SK-N-SH treated with all-trans-retinoic acid at 6 μM for 48 hours (cell line): Measurements from ENCODE around the gene YIPF2.

ENCODE experiments used
- ATAC-seq: fragments of 200-7000 bp; cut with Tn5 transposase; 3 replicates; pipeline ENCODE4 v1.9.1; 2020; ENCODE audit warnings: mild to moderate bottlenecking, moderate library complexity
- ARNTL ChIP-seq: fragments of 450-650 bp; formaldehyde crosslinking; IDR thresholded peaks from 2 replicates; pipeline ENCODE4 v1.5.0; 2020; ENCODE audit warnings: low read depth, mild to moderate bottlenecking, moderate library complexity, borderline replicate concordance
- BACH2 ChIP-seq: fragments of 250-450 bp; sonication (Bioruptor Pico); IDR thresholded peaks from 2 replicates; pipeline ENCODE4 v1.9.0; 2021; ENCODE audit warnings: mild to moderate bottlenecking, borderline replicate concordance
- CSDC2 ChIP-seq: fragments of 250-450 bp; sonication (Bioruptor Pico); IDR thresholded peaks from 2 replicates; pipeline ENCODE4 v1.5.0; 2020; ENCODE audit warnings: mild to moderate bottlenecking, moderate library complexity
- ESRRG ChIP-seq: fragments of 250-450 bp; sonication (Bioruptor Pico); IDR thresholded peaks from 2 replicates; pipeline ENCODE4 v1.6.1; 2021; ENCODE audit warnings: mild to moderate bottlenecking
- ISL1 ChIP-seq: fragments of 250-450 bp; sonication (Bioruptor Pico); IDR thresholded peaks from 2 replicates; pipeline ENCODE4 v2.1.2; 2022; ENCODE audit warnings: mild to moderate bottlenecking, moderate library complexity
- OSR1 ChIP-seq: fragments of 250-450 bp; sonication (Bioruptor Pico); IDR thresholded peaks from 2 replicates; pipeline ENCODE4 v1.8.0; 2022; ENCODE audit warnings: moderate library complexity, mild to moderate bottlenecking, inconsistent platforms
- PPARA ChIP-seq: fragments of 250-450 bp; sonication (Bioruptor Pico); IDR thresholded peaks from 2 replicates; pipeline ENCODE4 v1.5.0; 2020; ENCODE audit warnings: mild to moderate bottlenecking, borderline replicate concordance
- RARB ChIP-seq: fragments of 250-450 bp; sonication (Bioruptor Pico); IDR thresholded peaks from 2 replicates; pipeline ENCODE4 v1.8.0; 2021; ENCODE audit warnings: mild to moderate bottlenecking, moderate library complexity
- SNAI2 ChIP-seq: fragments of 250-450 bp; sonication (Bioruptor Pico); IDR thresholded peaks from 2 replicates; pipeline ENCODE4 v1.5.0; 2020; ENCODE audit warnings: mild to moderate bottlenecking, moderate library complexity
- TCF4 ChIP-seq: fragments of 250-450 bp; sonication (Bioruptor Pico); IDR thresholded peaks from 2 replicates; pipeline ENCODE4 v1.8.0; 2021; ENCODE audit warnings: mild to moderate bottlenecking, moderate library complexity, borderline replicate concordance
- TOX ChIP-seq: fragments of 250-450 bp; sonication (Bioruptor Pico); IDR thresholded peaks from 2 replicates; pipeline ENCODE4 v1.8.0; 2021; ENCODE audit warnings: mild to moderate bottlenecking, moderate library complexity, borderline replicate concordance
- TSHZ2 ChIP-seq: fragments of 250-450 bp; sonication (Bioruptor Pico); IDR thresholded peaks from 2 replicates; pipeline ENCODE4 v1.5.0; 2020; ENCODE audit warnings: mild to moderate bottlenecking, moderate library complexity
- ZC3H10 ChIP-seq: fragments of 250-450 bp; sonication (Bioruptor Pico); IDR thresholded peaks from 2 replicates; pipeline ENCODE4 v1.5.1; 2021; ENCODE audit warnings: mild to moderate bottlenecking, moderate library complexity
- ZFP3 ChIP-seq: fragments of 250-450 bp; sonication (Bioruptor Pico); IDR thresholded peaks from 2 replicates; pipeline ENCODE4 v1.5.0; 2020; ENCODE audit warnings: mild to moderate bottlenecking, moderate library complexity
- ZFP30 ChIP-seq: fragments of 450-650 bp; formaldehyde crosslinking; IDR thresholded peaks from 2 replicates; pipeline ENCODE4 v1.5.0; 2022; ENCODE audit warnings: mild to moderate bottlenecking, moderate library complexity
- ZNF565 ChIP-seq: fragments of 450-650 bp; formaldehyde crosslinking; conservative IDR thresholded peaks from 2 replicates; pipeline ENCODE4 v1.5.0; 2020; ENCODE audit warnings: low read depth, mild to moderate bottlenecking, moderate library complexity
- ZNF70 ChIP-seq: fragments of 450-650 bp; formaldehyde crosslinking; IDR thresholded peaks from 2 replicates; pipeline ENCODE4 v1.5.0; 2020; ENCODE audit warnings: mild to moderate bottlenecking, moderate library complexity
- ZNF8 ChIP-seq: fragments of 450-650 bp; formaldehyde crosslinking; IDR thresholded peaks from 2 replicates; pipeline ENCODE4 v1.5.0; 2020; ENCODE audit warnings: mild to moderate bottlenecking, moderate library complexity
- TF ChIP-seq, protein P1 (sequence below): fragments of 250-450 bp; sonication (Bioruptor Pico); IDR thresholded peaks from 2 replicates; pipeline ENCODE4 v1.5.1; 2020; ENCODE audit warnings: low read depth, mild to moderate bottlenecking, moderate library complexity
- TF ChIP-seq, protein P2 (sequence below): fragments of 250-450 bp; sonication (Bioruptor Pico); IDR thresholded peaks from 2 replicates; pipeline ENCODE4 v1.8.0; 2021; ENCODE audit warnings: low read depth, mild to moderate bottlenecking, moderate library complexity, borderline replicate concordance

YIPF2 gene

GRCh38 chr19:10913716-10914340, 14.6 kb downstream of the YIPF2 start:
- TF ChIP-seq ISL1 (no peak), TCF4 (CRISPR knock-in tag) (no peak), ZC3H10 (CRISPR knock-in tag) (no peak), ZNF565 (CRISPR knock-in tag) (no peak)
- TF ChIP-seq, protein P1, sequence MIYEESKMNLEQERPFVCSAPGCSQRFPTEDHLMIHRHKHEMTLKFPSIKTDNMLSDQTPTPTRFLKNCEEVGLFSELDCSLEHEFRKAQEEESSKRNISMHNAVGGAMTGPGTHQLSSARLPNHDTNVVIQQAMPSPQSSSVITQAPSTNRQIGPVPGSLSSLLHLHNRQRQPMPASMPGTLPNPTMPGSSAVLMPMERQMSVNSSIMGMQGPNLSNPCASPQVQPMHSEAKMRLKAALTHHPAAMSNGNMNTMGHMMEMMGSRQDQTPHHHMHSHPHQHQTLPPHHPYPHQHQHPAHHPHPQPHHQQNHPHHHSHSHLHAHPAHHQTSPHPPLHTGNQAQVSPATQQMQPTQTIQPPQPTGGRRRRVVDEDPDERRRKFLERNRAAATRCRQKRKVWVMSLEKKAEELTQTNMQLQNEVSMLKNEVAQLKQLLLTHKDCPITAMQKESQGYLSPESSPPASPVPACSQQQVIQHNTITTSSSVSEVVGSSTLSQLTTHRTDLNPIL (CRISPR knock-in tag), result no peak
- ATAC-seq, result no peak

DNA sequence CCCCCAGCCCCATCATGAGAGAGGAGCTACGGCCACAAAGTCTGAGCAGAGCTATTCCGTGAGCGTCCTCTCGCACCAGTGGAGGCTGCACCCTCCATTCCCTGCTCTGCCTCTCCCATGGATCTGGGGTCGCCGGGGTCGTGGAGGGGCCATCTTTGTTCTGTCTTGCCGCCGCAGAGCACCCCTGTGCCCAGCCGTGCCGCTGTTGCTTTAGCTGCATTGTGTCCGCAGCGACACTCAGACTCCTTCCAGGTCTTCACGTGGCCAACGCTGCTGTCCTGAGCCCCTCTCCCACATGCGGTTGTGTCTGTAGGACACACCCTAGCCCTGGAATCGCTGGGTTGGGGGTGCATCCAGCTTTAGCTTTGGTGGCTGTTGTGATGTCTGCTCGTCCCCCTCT, 15.8 kb downstream of the YIPF2 start:
- ATAC-seq, result no peak
- TF ChIP-seq BACH2 (CRISPR knock-in tag) (no peak), TOX (CRISPR knock-in tag) (no peak), ARNTL (CRISPR knock-in tag) (no peak), ZNF565 (CRISPR knock-in tag) (no peak), SNAI2 (CRISPR knock-in tag) (no peak), CSDC2 (CRISPR knock-in tag) (no peak), ZC3H10 (CRISPR knock-in tag) (no peak), RARB (CRISPR knock-in tag) (no peak), PPARA (CRISPR knock-in tag) (no peak)
- TF ChIP-seq, protein P1 (CRISPR knock-in tag), result no peak

GRCh38 chr19:10911579-10912363, 16.7 kb downstream of the YIPF2 start:
- TF ChIP-seq TCF4 (CRISPR knock-in tag) (no peak), ESRRG (CRISPR knock-in tag) (no peak), ZFP30 (CRISPR knock-in tag) (no peak), ZNF70 (CRISPR knock-in tag) (no peak), PPARA (CRISPR knock-in tag) (no peak), SNAI2 (CRISPR knock-in tag) (no peak), RARB (CRISPR knock-in tag) (no peak), ZFP3 (no peak)
- TF ChIP-seq, protein P1 (CRISPR knock-in tag), result no peak
- TF ChIP-seq, protein P2, sequence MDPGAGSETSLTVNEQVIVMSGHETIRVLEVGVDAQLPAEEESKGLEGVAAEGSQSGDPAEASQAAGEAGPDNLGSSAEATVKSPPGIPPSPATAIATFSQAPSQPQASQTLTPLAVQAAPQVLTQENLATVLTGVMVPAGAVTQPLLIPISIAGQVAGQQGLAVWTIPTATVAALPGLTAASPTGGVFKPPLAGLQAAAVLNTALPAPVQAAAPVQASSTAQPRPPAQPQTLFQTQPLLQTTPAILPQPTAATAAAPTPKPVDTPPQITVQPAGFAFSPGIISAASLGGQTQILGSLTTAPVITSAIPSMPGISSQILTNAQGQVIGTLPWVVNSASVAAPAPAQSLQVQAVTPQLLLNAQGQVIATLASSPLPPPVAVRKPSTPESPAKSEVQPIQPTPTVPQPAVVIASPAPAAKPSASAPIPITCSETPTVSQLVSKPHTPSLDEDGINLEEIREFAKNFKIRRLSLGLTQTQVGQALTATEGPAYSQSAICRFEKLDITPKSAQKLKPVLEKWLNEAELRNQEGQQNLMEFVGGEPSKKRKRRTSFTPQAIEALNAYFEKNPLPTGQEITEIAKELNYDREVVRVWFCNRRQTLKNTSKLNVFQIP, result no peak
- TF ChIP-seq, all 23 proteins: peak for 0
- ATAC-seq, result no peak

DNA sequence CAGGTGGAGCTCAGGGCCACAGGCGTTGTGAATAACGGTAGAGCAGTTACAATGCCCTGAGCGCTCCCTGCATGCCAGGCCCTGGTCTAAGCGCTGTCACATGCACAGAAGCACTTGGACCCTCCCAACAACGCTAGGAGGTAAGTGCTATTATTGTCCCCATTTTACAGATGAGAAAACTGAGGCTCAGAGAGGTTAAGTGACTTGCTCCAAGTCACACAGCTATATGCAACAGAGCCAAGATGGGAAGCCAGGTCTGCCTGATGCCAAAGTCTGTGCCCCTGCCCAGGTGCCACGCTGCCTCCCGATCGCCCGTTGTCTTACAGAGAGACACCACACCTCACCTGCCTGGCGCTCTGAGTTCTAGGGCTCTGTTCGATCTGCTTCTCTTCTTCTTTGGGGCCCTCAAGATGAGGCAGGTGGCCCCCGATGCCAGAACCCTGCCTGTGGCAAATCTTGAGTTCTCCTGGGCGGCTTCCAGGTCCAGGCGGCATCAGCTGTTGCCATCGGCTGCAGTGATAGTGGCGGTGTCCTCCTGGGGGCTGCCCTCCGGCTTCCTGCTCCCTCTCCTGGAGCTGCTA, 20.0 kb downstream of the YIPF2 start:
- TF ChIP-seq TSHZ2 (CRISPR knock-in tag) (no peak), ZNF8 (CRISPR knock-in tag) (no peak), PPARA (CRISPR knock-in tag) (no peak), OSR1 (no peak), ZNF70 (CRISPR knock-in tag) (no peak), ESRRG (CRISPR knock-in tag) (no peak), CSDC2 (CRISPR knock-in tag) (no peak), ARNTL (CRISPR knock-in tag) (no peak)
- TF ChIP-seq, protein P2, result no peak
- no peak for ATAC-seq
